ENCODE data around the gene PCSK9.

The PCSK9 gene

GRCh38 chr1:55039342-55040082 is at the start of gene PCSK9:
TSS of gene PCSK9 (plus strand) at chr1:55039548. CDS start at chr1:55039838, 290 bp downstream.
- peak within 1 kb of the TSS; percentile 41 for H3K4me3 ChIP-seq (ENCODE audit: low read length)
- no peak for TF ChIP-seq CTCF (conservative IDR thresholded peaks at IDR 0.05; ENCODE audit: low read depth, low read length)
- no peak for DNase-seq (ENCODE audit: low read depth)

- no peak overlapping the region for H3K4me3 ChIP-seq (ENCODE audit: low read length)
- no peak for TF ChIP-seq CTCF (conservative IDR thresholded peaks at IDR 0.05; ENCODE audit: low read depth, low read length)
- no peak for DNase-seq (ENCODE audit: low read depth)
Measured at GRCh38 chr1:54989968-54990810, 49.2 kb upstream of the PCSK9 start.

- TF ChIP-seq CTCF (conservative IDR thresholded peaks at IDR 0.05; ENCODE audit: low read depth, low read length) = no peak
- no peak for DNase-seq (ENCODE audit: low read depth)
- H3K4me3 ChIP-seq (ENCODE audit: low read length) = no peak overlapping the region
Measured at GRCh38 chr1:54990916-54991315, 48.4 kb upstream of the PCSK9 start.

- TF ChIP-seq CTCF (conservative IDR thresholded peaks at IDR 0.05; ENCODE audit: low read depth, low read length) = no peak
- no peak overlapping the region for H3K4me3 ChIP-seq (ENCODE audit: low read length)
- no peak for DNase-seq (ENCODE audit: low read depth)
Measured at GRCh38 chr1:54991939-54992338, 47.4 kb upstream of the PCSK9 start.

- TF ChIP-seq CTCF (conservative IDR thresholded peaks at IDR 0.05; ENCODE audit: low read depth, low read length) = no peak
Measured at GRCh38 chr1:54993140-54993539, 46.2 kb upstream of the PCSK9 start.

GRCh38 chr1:54994355-54994990 is 44.9 kb upstream of the PCSK9 start:
- DNase-seq (ENCODE audit: low read depth) = no peak
- no peak for TF ChIP-seq CTCF (conservative IDR thresholded peaks at IDR 0.05; ENCODE audit: low read depth, low read length)

More at GRCh38 chr1:54993140-54993539, 46.2 kb upstream of the PCSK9 start:
- no peak overlapping the region for H3K4me3 ChIP-seq (ENCODE audit: low read length)
- no peak for DNase-seq (ENCODE audit: low read depth)

More at GRCh38 chr1:54994355-54994990, 44.9 kb upstream of the PCSK9 start:
- no peak overlapping the region for H3K4me3 ChIP-seq (ENCODE audit: low read length)

Measured in retinal pigment epithelial cell (primary cell).